SK-N-SH treated with all-trans-retinoic acid at 6 μM for 48 hours (cell line): ENCODE measurements around the gene TBC1D9B.

Source experiments
- ARNTL ChIP-seq: fragments of 450-650 bp; formaldehyde crosslinking; IDR thresholded peaks from 2 replicates; pipeline ENCODE4 v1.5.0; 2020; ENCODE audit warnings: low read depth, mild to moderate bottlenecking, moderate library complexity, borderline replicate concordance
- GLIS3 ChIP-seq: fragments of 250-450 bp; sonication (Bioruptor Pico); IDR thresholded peaks from 2 replicates; pipeline ENCODE4 v1.5.0; 2020; ENCODE audit warnings: mild to moderate bottlenecking, moderate library complexity
- OSR1 ChIP-seq: fragments of 250-450 bp; sonication (Bioruptor Pico); IDR thresholded peaks from 2 replicates; pipeline ENCODE4 v1.8.0; 2022; ENCODE audit warnings: moderate library complexity, mild to moderate bottlenecking, inconsistent platforms
- PPARA ChIP-seq: fragments of 250-450 bp; sonication (Bioruptor Pico); IDR thresholded peaks from 2 replicates; pipeline ENCODE4 v1.5.0; 2020; ENCODE audit warnings: mild to moderate bottlenecking, borderline replicate concordance
- RARB ChIP-seq: fragments of 250-450 bp; sonication (Bioruptor Pico); IDR thresholded peaks from 2 replicates; pipeline ENCODE4 v1.8.0; 2021; ENCODE audit warnings: mild to moderate bottlenecking, moderate library complexity
- SNAI2 ChIP-seq: fragments of 250-450 bp; sonication (Bioruptor Pico); IDR thresholded peaks from 2 replicates; pipeline ENCODE4 v1.5.0; 2020; ENCODE audit warnings: mild to moderate bottlenecking, moderate library complexity
- TCF4 ChIP-seq: fragments of 250-450 bp; sonication (Bioruptor Pico); IDR thresholded peaks from 2 replicates; pipeline ENCODE4 v1.8.0; 2021; ENCODE audit warnings: mild to moderate bottlenecking, moderate library complexity, borderline replicate concordance
- ZC3H10 ChIP-seq: fragments of 250-450 bp; sonication (Bioruptor Pico); IDR thresholded peaks from 2 replicates; pipeline ENCODE4 v1.5.1; 2021; ENCODE audit warnings: mild to moderate bottlenecking, moderate library complexity
- ZFP3 ChIP-seq: fragments of 250-450 bp; sonication (Bioruptor Pico); IDR thresholded peaks from 2 replicates; pipeline ENCODE4 v1.5.0; 2020; ENCODE audit warnings: mild to moderate bottlenecking, moderate library complexity
- ZNF565 ChIP-seq: fragments of 450-650 bp; formaldehyde crosslinking; conservative IDR thresholded peaks from 2 replicates; pipeline ENCODE4 v1.5.0; 2020; ENCODE audit warnings: low read depth, mild to moderate bottlenecking, moderate library complexity
- TF ChIP-seq, protein P1 (sequence below): fragments of 250-450 bp; sonication (Bioruptor Pico); IDR thresholded peaks from 2 replicates; pipeline ENCODE4 v1.8.0; 2020; ENCODE audit warnings: mild to moderate bottlenecking, moderate library complexity, borderline replicate concordance
- TF ChIP-seq, protein P2 (sequence below): fragments of 250-450 bp; sonication (Bioruptor Pico); IDR thresholded peaks from 2 replicates; pipeline ENCODE4 v1.5.1; 2020; ENCODE audit warnings: low read depth, mild to moderate bottlenecking, moderate library complexity
- TF ChIP-seq, protein P3 (sequence below): fragments of 250-450 bp; sonication (Bioruptor Pico); IDR thresholded peaks from 2 replicates; pipeline ENCODE4 v1.8.0; 2021; ENCODE audit warnings: low read depth, mild to moderate bottlenecking, moderate library complexity, borderline replicate concordance
- TF ChIP-seq, protein P4 (sequence below): fragments of 250-450 bp; sonication (Bioruptor Pico); IDR thresholded peaks from 2 replicates; pipeline ENCODE4 v1.5.0; 2020; ENCODE audit warnings: mild to moderate bottlenecking, moderate library complexity

DNA sequence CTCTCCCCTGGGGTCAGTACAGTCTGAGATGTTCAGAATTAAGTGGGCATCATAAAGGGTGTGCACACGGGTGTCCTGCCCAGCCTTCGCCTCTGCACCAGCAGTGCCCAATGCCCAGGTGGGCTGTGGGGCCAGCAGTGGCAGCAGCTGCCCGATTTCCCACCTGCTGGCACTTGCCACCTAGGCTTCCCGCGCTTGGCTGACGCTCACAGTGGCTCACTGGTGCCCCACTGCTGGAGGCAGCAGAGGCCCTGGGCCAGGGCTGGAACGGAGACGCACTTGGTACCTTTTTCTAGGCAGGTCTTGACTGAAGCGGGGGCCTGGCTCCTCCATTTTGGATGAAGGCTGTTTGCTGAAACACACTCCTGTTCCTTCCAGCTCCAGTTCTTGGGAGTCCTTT is 66.1 kb downstream of the TBC1D9B start:
- TF ChIP-seq GLIS3 (no peak), ZNF565 (no peak), RARB (no peak), PPARA (CRISPR knock-in tag) (no peak), ARNTL (CRISPR knock-in tag) (no peak), ZC3H10 (CRISPR knock-in tag) (no peak), SNAI2 (CRISPR knock-in tag) (no peak), OSR1 (CRISPR knock-in tag) (no peak), TCF4 (CRISPR knock-in tag) (no peak), ZFP3 (CRISPR knock-in tag) (no peak)
- TF ChIP-seq, protein P1, sequence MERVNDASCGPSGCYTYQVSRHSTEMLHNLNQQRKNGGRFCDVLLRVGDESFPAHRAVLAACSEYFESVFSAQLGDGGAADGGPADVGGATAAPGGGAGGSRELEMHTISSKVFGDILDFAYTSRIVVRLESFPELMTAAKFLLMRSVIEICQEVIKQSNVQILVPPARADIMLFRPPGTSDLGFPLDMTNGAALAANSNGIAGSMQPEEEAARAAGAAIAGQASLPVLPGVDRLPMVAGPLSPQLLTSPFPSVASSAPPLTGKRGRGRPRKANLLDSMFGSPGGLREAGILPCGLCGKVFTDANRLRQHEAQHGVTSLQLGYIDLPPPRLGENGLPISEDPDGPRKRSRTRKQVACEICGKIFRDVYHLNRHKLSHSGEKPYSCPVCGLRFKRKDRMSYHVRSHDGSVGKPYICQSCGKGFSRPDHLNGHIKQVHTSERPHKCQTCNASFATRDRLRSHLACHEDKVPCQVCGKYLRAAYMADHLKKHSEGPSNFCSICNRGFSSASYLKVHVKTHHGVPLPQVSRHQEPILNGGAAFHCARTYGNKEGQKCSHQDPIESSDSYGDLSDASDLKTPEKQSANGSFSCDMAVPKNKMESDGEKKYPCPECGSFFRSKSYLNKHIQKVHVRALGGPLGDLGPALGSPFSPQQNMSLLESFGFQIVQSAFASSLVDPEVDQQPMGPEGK (CRISPR knock-in tag), result no peak
- TF ChIP-seq, protein P2, sequence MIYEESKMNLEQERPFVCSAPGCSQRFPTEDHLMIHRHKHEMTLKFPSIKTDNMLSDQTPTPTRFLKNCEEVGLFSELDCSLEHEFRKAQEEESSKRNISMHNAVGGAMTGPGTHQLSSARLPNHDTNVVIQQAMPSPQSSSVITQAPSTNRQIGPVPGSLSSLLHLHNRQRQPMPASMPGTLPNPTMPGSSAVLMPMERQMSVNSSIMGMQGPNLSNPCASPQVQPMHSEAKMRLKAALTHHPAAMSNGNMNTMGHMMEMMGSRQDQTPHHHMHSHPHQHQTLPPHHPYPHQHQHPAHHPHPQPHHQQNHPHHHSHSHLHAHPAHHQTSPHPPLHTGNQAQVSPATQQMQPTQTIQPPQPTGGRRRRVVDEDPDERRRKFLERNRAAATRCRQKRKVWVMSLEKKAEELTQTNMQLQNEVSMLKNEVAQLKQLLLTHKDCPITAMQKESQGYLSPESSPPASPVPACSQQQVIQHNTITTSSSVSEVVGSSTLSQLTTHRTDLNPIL (CRISPR knock-in tag), result no peak
- TF ChIP-seq, protein P3, sequence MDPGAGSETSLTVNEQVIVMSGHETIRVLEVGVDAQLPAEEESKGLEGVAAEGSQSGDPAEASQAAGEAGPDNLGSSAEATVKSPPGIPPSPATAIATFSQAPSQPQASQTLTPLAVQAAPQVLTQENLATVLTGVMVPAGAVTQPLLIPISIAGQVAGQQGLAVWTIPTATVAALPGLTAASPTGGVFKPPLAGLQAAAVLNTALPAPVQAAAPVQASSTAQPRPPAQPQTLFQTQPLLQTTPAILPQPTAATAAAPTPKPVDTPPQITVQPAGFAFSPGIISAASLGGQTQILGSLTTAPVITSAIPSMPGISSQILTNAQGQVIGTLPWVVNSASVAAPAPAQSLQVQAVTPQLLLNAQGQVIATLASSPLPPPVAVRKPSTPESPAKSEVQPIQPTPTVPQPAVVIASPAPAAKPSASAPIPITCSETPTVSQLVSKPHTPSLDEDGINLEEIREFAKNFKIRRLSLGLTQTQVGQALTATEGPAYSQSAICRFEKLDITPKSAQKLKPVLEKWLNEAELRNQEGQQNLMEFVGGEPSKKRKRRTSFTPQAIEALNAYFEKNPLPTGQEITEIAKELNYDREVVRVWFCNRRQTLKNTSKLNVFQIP (CRISPR knock-in tag), result no peak
- TF ChIP-seq, protein P4, sequence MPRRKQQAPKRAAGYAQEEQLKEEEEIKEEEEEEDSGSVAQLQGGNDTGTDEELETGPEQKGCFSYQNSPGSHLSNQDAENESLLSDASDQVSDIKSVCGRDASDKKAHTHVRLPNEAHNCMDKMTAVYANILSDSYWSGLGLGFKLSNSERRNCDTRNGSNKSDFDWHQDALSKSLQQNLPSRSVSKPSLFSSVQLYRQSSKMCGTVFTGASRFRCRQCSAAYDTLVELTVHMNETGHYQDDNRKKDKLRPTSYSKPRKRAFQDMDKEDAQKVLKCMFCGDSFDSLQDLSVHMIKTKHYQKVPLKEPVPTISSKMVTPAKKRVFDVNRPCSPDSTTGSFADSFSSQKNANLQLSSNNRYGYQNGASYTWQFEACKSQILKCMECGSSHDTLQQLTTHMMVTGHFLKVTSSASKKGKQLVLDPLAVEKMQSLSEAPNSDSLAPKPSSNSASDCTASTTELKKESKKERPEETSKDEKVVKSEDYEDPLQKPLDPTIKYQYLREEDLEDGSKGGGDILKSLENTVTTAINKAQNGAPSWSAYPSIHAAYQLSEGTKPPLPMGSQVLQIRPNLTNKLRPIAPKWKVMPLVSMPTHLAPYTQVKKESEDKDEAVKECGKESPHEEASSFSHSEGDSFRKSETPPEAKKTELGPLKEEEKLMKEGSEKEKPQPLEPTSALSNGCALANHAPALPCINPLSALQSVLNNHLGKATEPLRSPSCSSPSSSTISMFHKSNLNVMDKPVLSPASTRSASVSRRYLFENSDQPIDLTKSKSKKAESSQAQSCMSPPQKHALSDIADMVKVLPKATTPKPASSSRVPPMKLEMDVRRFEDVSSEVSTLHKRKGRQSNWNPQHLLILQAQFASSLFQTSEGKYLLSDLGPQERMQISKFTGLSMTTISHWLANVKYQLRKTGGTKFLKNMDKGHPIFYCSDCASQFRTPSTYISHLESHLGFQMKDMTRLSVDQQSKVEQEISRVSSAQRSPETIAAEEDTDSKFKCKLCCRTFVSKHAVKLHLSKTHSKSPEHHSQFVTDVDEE (CRISPR knock-in tag), result no peak
